Measurements from ENCODE around the gene PADI2. TPM values are rescaled to one million over a fixed set of nuclear protein-coding genes. Genes with fewer than 3 reads are reported as not detected.

Gene PADI2
- total and polyA plus RNA-seq, 9 of the 15 experiments (the other 6 are each of a cell fraction or from before 2014, with no cell fraction given) = 0.01 to 0.11 (median 0.01) TPM; not detected in 5

DNA sequence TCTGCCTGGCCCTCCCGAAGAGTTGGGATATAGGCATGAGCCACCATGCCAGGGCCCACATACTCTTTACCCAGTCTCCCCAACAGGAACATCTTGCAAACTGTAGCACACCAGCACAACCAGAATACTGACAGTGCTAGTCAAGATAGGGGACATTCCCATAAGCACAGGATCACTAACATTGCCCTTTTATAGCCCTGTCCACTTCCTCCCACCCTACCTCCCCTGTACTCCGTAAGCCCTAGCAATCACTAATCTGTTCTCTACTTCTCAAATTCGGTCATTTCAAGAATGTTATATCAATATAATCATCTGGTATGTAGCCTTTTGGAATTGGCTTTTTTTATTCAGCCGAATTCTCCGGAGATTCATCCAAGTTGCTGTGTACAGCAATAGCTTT is 71.3 kb downstream of the PADI2 start:
- peaks cover 75% of the 10 kb centered on the region for H3K79me2 ChIP-seq (ENCODE audit: control insufficient read depth, insufficient read depth, low read length)
- CTCF ChIA-PET (ENCODE audit: low intra/inter-chr PET ratio) = no interaction called here
- no peak for TF ChIP-seq FOSL1 (tag; conservative IDR thresholded peaks at IDR 0.05)
- TF ChIP-seq COPS2 (conservative IDR thresholded peaks at IDR 0.05) = no peak
- TF ChIP-seq, protein P1, sequence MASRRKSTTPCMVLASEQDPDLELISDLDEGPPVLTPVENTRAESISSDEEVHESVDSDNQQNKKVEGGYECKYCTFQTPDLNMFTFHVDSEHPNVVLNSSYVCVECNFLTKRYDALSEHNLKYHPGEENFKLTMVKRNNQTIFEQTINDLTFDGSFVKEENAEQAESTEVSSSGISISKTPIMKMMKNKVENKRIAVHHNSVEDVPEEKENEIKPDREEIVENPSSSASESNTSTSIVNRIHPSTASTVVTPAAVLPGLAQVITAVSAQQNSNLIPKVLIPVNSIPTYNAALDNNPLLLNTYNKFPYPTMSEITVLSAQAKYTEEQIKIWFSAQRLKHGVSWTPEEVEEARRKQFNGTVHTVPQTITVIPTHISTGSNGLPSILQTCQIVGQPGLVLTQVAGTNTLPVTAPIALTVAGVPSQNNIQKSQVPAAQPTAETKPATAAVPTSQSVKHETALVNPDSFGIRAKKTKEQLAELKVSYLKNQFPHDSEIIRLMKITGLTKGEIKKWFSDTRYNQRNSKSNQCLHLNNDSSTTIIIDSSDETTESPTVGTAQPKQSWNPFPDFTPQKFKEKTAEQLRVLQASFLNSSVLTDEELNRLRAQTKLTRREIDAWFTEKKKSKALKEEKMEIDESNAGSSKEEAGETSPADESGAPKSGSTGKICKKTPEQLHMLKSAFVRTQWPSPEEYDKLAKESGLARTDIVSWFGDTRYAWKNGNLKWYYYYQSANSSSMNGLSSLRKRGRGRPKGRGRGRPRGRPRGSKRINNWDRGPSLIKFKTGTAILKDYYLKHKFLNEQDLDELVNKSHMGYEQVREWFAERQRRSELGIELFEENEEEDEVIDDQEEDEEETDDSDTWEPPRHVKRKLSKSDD (conservative IDR thresholded peaks at IDR 0.05; ENCODE audit: low read length) = no peak
- no peak for TF ChIP-seq CBX3 (IDR thresholded peaks at IDR 0.05; ENCODE audit: borderline replicate concordance in 1 of 2, low read length in 2 of 2)
- no peak for TF ChIP-seq KDM5B (IDR thresholded peaks at IDR 0.05; ENCODE audit: insufficient replicate concordance, low read depth, low read length)
- TF ChIP-seq PRDM10 (IDR thresholded peaks at IDR 0.05; ENCODE audit: partially characterized antibody) = no peak
- TF ChIP-seq ADNP (tag; IDR thresholded peaks at IDR 0.05) = no peak
- no peak for TF ChIP-seq KLF16 (IDR thresholded peaks at IDR 0.05)
- no peak for TF ChIP-seq RFX1 (IDR thresholded peaks at IDR 0.05)
- TF ChIP-seq RBM15 (IDR thresholded peaks at IDR 0.05; ENCODE audit: insufficient read depth, low read length) = no peak
- TF ChIP-seq, protein P2, sequence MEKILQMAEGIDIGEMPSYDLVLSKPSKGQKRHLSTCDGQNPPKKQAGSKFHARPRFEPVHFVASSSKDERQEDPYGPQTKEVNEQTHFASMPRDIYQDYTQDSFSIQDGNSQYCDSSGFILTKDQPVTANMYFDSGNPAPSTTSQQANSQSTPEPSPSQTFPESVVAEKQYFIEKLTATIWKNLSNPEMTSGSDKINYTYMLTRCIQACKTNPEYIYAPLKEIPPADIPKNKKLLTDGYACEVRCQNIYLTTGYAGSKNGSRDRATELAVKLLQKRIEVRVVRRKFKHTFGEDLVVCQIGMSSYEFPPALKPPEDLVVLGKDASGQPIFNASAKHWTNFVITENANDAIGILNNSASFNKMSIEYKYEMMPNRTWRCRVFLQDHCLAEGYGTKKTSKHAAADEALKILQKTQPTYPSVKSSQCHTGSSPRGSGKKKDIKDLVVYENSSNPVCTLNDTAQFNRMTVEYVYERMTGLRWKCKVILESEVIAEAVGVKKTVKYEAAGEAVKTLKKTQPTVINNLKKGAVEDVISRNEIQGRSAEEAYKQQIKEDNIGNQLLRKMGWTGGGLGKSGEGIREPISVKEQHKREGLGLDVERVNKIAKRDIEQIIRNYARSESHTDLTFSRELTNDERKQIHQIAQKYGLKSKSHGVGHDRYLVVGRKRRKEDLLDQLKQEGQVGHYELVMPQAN (IDR thresholded peaks at IDR 0.05; ENCODE audit: borderline replicate concordance) = no peak
- TF ChIP-seq ZFP30 (CRISPR knock-in tag; IDR thresholded peaks at IDR 0.05; ENCODE audit: borderline replicate concordance) = no peak
- no peak for TF ChIP-seq BHLHE40 (IDR thresholded peaks at IDR 0.05; ENCODE audit: low read length)
- TF ChIP-seq BACH1 (tag; IDR thresholded peaks at IDR 0.05) = no peak
- no peak for TF ChIP-seq KLF10 (CRISPR knock-in tag; IDR thresholded peaks at IDR 0.05)

More for the DNA sequence above, 71.3 kb downstream of the PADI2 start:
- intact Hi-C loops (cut with micrococcal nuclease) (loop anchor here (2.0 kb wide), 1 partner anchor 97 kb away; no protein-coding TSS in a partner anchor), in situ Hi-C loops (cut with MboI) (loop anchor here (25.0 kb wide), 1 partner anchor 461 kb away; no protein-coding TSS in a partner anchor)
- Histone ChIP-seq H3K4me1 (replicated peaks in 1 of 2; ENCODE audit: control insufficient read depth in 2 of 2, insufficient read depth in 2 of 2, low read length in 2 of 2) (peaks cover 0 to 10% of the 10 kb centered on the region in 2 experiments; a peak in 2 of 5 replicates), H3K27ac (ENCODE audit: extremely low read depth, low read depth, low read length) (no peak overlapping the region), H3K36me3 (ENCODE audit: control insufficient read depth, insufficient read depth, low read length) (peaks cover 75% of the 10 kb centered on the region), H3K27me3 (ENCODE audit: control insufficient read depth in 2 of 2, insufficient read depth in 2 of 2, low read length in 2 of 2) (no peaks in the 10 kb centered on the region), H3K4me3 (no peak overlapping the region), H2AFZ (ENCODE audit: low read depth, low read length) (no peak overlapping the region), H3K9ac (ENCODE audit: insufficient read depth in 1 of 2, low read depth in 2 of 2, low read length in 2 of 2) (no peak overlapping the region), H3K9me3 (replicated peaks; ENCODE audit: control insufficient read depth, insufficient read depth, low read depth, low read length) (no peaks in the 10 kb centered on the region), H4K20me1 (replicated peaks; ENCODE audit: control insufficient read depth, insufficient read depth, low read length) (0 out of 2 replicates have a peak, but pooled peaks cover 3% of the 10 kb centered on the region), H3K4me2 (ENCODE audit: insufficient read depth, low read length) (no peak overlapping the region), H3K9me1 (ENCODE audit: control insufficient read depth, insufficient read depth, low read length) (no peaks in the 10 kb centered on the region)
- WGBS (ENCODE audit: insufficient coverage, low coverage, missing lambda C conversion rate) = 86% methylated on average over 5 of the region's 5 CpGs
- no peak for DNase-seq (ENCODE audit: extremely low read depth in 1 of 4, low spot score in 3 of 4)
- POLR2A ChIA-PET = interaction anchor here (1.0 to 1.9 kb wide), 3 partner anchors 14 to 143 kb away, joined by 3 to 6 read pairs (median 6); no protein-coding TSS in a partner anchor
- ATAC-seq = peak; percentile 56
- no TSS peak for BruUV-seq (replicated peaks)
- FAIRE-seq = no peak
